GM18867 (cell line): ENCODE data around the gene IL17REL.

Experiments
- ATAC-seq: cut with Tn5 transposase; IDR thresholded peaks from one replicate; pipeline ENCODE4 v1.9.1; 2021; ENCODE audit warnings: mild to moderate bottlenecking, moderate library complexity; ENCODE audit not compliant: unreplicated experiment

The IL17REL gene

DNA sequence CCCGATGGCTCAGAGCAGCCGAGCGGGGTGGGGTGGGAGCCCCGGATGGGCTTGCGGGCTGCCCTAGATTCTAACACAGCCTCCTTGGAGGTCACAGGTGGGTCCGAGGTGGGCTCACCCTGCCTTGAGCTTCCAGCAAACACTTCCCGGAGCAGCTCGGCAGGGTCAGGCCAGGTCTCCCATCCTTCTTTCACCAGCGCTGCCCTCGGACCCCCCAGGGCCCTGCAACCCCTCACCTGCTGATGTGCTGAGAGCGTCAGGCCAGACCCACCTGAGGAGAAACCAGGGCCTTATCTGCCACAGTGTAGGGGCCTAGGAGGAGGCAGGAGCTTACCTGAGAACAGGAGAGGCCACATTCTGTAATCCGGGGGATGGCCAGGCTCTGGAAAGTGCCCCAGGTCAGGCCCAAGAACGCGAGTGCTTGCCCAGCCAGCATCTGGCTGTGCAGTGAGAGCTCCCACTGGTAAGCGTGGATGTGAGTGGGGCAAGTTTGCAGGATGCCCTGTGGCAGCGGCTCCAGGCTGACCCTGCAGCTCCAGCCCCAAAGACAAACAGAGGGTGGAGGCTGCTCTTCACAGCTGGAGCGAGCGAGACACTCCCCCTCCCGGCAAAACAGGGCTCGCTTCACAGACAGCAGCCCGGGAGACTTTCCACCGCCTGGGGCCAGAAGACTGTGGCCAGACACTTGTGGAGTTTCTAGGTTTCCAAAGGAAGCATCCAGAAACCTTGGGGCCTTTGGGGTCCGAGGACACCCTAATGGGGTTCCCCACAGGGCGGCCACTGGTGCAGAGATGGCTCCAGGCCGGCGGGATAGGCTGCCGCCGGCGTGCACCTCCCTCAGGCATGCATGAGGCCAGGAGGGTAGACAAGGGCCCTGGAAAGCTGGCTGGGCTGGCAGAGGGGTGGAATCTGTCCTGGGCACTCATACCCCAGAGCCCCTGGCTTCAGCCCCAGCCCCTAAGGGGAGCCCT lies at the start of gene IL17REL:
TSS of gene IL17REL (minus strand) at position 555 of the 971 bp plus-strand sequence. CDS start at position 436, 119 bp downstream.
- no peak for ATAC-seq

DNA sequence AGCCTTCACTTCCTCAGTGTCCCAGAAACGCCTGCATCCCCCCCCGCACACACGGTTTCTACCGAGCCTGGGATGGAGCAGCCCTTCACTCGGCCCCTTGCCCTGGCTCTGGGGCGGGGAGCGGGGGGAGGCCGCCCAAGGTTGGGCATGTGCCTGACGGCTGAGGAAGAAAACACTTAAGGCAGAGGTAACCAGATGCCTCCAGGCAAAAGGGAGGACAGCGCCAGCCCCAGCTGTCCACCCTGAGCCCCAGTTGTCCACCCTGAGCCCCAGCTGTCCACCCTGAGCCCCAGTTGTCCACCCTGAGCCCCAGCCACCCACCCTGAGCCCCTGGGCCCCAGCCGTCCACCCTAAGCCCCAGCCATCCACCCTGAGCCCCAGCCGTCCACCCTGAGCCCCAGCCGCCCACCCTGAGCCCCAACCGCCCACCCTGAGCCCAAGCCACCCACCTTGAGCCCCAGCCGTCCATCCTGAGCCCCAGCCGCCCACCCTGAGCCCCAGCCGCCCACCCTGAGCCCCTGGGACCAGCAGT lies 49.3 kb upstream of the IL17REL start:
- ATAC-seq, result no peak

DNA sequence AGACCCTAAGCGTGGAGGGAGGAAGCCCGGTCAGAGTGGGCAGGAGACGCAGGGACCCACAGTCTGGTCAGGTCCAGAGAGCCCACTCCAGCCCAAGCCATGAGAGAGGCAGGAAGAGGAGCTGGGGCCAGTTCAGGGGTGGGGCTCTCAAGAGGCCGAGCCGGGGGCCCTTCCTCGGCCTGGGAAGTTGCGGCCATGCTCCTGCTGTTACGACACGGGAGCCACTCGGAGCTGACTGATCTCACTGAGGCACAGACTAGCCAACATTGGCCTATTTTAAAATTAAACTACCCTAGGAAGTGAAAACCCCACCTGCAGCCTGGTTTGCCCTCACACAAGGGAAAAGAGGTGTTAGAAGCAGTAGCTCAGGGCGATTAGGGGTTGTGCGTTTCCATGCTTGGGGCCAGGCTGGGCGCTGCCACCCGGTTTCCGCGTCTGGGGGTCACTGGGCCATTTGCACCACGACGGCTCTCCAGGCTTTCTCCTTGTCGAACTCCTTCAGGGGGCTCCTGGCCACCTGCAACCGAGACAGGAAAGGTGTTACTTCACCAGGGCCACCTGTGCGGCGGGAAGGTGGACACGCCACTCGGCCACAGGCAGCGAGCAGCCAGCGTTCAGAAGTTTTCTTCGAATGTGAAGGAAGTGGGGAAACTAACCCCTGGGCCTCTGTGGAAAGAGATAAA lies 48.7 kb upstream of the IL17REL start:
- ATAC-seq, result no peak

DNA sequence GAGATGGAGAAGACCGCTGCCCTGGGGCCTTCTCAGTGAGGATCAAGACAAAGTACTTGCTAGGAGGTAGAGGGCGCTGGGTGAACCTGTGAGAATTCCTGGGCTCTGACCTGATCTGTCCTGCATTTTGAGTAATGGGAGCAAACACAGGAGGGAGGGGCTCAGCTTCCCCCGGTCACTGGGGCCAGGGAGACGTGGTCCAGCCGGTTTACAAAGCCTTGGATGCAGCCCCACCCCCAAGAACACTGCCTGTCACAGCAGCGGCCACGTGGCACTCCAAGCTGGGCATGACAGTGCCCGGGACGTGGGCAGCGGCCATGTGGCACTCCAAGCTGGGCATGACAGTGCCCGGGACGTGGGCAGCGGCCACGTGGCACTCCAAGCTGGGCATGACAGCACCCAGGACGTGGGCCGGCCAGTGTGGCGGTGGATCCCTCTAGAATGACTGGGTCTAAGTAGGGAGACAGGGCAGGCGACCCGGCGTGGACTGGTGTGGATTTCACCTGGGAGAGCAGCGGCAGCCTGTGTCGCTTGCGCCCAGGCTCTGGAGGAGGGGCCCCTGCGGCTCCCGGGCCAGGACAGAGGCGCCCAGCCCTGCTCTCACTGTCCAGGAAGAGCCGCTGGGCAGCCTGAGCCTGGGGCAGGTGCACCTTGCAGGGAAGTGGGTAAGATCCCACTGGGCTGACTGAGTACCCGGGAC lies 48.0 kb upstream of the IL17REL start:
- ATAC-seq, result no peak

DNA sequence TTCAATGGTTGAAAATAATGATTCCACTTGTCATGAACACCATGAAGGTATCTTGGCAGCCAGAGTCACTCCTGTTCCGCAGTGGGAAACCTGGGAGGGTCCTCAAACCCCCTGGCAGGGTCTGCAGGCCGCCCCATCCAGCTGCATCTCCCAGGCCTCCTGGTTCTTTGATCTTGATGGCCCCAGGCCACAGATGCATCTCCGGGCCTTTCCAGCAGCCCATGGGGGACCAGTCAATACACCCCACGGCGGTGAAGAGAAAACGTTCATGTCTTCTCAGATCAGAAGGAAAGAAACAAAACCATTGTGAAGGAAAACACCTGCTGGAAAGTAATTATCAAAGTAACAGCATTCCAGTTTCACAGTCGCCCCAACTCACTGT lies 47.3 kb upstream of the IL17REL start:
- no peak for ATAC-seq

DNA sequence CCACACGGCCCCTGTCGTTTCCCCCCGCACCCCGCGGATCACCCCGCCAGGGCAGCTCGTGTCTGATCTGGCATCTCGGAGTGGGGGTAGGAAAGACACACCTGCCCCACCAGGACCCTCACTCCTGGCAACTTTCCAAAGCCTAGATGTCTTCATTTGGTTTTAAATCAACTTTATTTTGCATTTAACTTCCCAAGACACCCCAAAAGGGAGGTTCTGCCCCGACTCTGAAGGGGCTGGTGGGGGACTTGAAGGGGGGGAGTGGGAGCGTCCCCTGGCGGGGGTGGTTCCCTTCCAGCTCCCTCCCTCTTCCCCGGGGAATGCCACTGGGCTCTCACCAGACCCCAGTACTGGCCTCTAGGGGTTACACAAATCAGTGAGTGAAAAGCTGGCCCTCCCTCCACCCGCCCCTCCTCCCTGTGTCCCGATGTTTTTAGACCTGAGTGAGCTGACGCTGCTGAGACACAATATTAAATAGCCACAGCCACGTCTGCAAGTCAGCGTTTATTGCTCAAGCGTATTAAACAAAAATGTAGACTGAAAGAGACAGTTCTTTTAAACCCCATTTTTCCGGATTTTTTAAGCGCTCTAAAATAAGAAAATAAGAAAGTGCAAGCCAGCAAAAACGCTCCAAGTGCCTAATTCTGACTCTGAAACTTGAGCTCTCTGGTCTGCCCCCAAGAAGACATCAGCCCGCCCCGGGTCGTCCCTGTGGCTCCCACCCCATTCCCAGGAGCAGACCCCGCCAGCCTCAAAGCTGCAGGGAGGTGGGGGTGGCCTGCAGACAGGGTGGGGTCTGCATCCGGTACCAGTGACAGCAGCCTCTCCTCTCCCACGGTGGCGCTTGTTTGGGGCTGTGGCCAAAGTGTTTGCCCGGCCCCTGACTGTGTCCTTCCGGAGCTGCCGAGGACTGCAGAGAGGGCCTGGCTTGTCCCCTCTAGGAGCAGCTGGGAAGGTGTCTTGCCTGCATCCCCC lies 46.6 kb upstream of the IL17REL start:
- no peak for ATAC-seq

DNA sequence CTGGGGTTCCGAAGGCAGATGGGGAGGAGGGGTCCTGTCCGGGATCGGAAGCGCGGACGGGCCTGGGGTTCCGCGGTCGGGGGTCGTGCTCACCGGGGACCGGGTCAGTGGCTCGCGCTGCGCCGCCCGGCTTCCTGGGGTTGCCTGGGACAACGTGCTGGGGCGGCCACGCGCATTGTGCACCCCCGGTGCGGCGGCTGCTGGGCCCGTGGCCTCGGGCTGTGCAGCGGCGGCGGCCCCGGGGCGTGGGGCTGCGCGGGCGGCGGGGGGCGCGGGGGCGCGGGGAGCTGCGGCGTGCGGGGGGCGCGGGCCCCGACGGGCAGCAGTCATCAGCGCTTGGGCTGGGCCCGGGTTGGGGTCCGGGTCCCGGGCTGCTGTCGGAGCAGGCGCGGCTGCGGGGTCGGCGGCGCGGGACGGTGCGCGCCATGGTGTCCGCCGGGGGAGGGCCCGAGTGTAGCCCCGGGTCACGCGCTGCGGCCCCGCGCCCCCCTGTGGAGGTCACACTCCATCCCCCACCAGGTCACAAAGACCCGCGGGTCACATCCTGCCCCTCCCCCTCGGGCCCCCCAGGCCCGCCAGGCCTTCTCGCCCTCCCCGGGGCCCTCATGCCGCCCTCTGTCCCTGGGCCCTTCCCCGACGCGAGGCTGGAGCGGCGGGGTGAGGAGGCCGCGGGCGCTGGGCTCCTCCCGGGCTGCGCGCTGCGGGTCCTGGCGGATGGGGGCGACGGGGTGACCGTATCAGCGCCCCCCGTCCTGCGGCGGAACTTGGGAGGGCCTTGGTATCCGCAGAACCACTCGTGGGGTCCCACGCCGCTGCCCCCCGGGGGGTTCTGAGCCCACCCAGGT lies 45.7 kb upstream of the IL17REL start, which contains the start of gene TTLL8:
TSS of gene TTLL8 (minus strand) at position 238 of the 845 bp plus-strand sequence.
- no peak for ATAC-seq

DNA sequence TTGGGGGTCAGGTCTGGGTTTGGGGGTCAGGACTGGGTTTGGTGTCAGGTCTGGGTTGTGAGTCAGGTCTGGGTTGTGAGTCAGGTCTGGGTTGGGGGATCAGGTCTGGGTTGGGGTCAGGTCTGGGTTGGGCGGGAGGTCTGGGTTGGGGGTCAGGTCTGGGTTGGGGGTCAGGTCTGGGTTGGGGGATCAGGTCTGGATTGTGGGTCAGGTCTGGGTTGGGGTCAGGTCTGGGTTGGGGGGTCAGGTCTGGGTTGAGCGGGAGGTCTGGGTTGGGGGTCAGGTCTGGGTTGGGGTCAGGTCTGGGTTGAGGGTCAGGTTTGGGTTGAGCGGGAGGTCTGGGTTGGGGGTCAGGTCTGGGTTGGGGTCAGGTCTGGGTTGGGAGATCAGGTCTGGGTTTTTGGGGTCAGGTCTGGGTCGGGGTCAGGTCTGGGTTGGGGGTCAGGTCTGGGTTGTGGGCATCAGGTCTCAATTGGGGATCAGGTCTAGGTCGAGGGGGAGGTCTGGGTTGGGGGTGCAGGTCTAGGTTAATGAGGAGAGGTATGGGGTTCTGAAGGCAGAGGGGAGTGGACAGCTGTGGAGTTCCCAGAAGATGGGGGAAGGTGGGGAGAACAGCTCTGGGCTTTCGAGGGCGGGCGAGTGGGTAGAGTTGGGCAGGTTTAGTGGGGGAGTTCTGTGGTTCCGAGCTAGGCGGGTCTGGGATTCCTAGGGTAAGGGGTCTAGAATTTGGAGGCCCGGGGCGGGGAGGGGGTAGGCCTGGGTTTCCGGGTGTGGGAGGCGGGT lies 44.9 kb upstream of the IL17REL start:
- no peak for ATAC-seq

DNA sequence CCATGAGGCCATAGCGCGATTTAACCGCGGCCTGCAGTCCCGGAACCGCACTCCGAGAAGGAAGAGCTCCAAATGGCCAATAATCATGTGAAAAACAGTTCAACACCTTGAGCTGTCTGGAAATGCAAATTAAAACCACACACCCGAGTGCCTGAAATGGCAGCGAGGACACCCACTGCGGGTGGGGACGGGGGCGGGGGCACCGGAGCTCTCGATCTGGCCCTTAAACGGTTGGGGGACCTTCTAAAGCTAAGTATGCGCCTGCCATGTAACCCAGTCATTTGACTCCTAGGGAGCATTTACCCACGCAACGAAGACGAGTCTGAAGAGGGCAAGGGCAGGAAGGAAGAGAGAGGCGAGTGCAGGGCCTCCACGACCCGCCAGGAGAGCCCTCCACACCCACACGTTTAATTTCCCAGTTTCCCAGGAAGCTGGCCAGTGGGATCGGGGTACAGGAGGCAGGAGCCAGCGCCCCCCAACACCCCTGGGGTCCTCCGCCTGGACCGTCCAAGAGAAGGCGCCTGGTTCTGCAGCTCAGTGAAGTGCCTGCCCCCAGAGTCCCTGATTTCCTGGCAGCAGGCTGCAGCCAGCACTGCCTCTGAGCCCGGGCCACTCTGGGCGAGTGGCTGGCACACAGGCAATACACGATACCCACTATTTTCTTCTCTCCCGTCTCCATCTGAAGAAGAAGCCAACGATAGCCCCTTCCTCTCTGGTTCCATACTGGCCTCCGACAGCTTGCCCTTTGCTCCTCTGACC lies 43.8 kb upstream of the IL17REL start:
- no peak for ATAC-seq

DNA sequence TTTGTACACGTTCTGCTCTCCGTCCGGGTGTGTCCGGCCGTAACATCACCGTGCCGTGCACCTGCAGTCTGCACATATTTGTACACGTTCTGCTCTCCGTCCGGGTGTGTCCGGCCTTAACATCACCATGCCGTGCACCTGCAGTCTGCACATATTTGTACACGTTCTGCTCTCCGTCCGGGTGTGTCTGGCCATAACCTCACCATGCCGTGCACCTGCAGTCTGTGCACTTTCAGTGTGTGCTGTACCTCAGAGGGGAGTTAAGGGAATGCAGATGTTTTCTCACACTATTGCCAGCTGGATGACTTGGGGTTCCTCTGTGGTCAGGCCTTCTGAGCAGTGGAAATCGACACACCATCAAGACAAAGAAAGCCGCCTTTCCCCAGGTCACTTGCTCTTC lies 41.3 kb upstream of the IL17REL start:
- no peak for ATAC-seq

DNA sequence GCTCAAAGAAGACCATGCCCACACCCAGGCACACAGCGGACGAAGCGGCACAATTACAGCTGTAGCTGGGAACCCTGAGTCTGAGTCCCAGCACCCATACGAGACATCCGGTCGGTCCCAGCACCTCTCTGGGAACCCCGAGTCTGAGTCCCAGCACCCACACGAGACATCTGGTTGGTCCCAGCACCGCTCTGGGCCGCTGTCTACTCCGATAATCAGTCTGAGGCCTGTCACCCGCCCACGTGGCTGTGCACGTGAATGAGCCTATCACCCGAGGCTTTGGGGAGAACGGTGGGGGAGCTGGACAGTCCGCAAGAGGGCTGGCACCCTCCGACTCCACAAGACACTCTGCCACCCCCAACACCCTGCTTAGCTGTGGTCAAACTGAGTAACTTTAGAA lies 39.4 kb upstream of the IL17REL start:
- no peak for ATAC-seq

DNA sequence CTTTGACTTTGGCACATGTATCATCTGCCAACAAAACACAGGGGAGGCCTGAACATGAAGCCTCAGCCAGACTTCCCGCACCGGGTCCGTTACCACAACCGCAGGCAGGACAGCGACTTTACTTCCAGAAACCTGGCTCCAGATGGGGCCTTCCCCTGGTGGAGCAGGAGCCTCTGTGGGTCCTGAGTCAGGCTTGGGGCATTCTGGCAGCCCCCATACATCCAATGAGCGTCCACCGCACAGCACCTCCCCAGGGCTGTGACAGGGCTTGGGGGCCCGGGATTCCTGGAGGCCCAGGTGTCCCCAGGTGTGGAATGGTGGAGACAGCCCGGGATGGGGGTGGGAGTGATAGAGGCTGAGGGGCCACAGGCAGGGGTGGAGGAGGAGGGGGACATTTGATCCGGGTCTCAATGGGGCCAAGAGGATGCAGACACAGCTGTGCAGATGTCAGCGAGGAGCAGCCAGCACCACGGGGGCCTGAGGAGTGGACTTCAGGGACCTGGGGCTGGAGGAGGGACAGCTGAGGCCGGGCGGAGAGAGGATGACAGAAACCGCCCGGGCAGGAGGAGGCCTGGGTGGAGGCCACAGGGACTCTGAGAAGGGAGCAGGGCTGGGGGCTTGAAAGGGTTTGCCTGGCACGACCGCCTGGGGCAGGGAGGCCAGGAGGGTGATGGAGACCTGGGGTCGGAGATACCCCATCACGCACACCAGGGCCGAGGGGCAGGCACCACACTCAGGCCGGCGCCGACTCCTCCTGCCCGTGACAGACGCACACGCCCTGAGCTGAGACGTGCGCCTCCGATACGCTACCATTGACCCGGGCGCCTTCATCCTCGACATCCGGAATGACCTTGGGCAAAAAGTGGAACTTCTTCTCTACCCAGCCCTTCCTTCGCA lies 37.0 kb upstream of the IL17REL start:
- no peak for ATAC-seq

DNA sequence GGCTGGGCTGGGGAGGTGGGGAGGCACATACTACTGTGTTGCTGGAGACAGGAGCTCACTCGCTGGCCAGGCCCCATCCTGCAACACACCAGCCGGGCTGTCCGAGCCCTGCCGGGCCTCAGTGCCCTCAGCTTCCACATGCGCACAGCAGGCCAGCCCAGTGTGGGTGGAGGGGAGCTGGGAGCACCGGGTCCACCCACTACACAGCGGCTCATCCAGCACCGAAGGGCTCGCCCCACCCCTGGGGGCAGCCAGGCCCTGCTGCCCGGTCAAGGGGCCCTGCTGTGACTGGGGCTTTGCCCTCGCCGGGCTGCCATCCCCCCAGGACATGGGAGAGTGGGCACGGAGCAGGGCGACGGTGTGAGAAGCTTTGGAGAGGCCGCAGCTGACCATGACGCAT lies 36.3 kb upstream of the IL17REL start:
- ATAC-seq, result no peak

DNA sequence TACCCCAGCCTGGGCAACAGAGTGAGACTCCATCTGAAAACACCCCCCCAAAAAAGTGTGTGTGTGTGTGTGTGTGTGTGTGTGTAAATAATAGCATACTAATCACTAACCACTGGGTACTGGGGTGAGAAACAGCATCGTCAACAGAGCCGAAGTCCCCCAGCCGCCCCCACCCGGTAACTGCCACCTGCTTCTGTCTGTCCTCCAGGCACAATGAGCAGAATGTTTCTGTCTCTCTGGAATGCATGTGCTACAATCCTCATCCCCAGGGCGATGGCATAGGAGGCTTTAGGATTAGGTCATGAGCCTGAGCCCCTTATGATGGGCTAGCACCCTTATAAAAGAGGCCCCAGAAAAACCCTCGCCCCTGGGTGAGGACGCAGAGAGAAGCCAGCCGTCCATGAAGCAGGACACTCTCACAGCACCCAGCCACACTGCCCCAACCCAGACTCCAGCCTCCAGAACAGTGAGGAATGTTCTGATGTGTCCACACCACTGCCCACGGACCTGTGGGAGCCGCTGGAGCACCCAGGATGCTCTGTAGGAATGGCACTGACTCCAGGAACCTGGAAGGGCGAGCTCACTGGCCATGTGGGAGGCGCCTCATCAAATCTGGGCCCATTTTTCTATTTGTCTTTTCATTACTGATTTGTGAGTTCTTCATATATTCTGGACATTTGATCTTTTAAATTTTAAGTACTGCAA lies 35.6 kb upstream of the IL17REL start:
- no peak for ATAC-seq

DNA sequence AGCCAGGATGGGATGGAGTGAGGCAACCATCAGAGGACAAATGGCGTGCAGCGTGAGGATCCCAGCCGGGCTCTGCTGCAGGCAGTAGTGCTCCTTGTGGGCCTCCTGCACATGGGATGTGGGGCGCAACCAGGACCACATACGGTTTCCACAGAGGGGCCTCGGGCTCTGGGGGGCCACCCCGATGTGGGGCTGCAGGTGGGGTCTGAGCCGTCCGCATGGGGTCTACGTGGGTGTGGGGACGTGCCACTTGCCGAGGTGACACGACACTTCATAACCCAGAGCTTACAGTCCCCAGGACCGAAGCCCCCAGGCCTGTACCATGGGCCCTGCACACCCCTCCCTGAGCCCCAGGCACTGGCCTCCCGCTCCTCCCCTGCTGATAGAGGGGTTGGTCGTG lies 34.8 kb upstream of the IL17REL start:
- ATAC-seq, result no peak
